GM12892 (cell line): ENCODE measurements around the gene CEMIP.

ENCODE experiments used
- POLR2A ChIP-seq: IDR thresholded peaks from 2 replicates; pipeline ENCODE4 v1.6.1; 2011; ENCODE audit warnings: low read depth, low read length, control low read depth
- POLR2AphosphoS5 ChIP-seq: IDR thresholded peaks from 2 replicates; pipeline ENCODE4 v1.6.1; 2011; ENCODE audit warnings: low read depth, low read length, control low read depth
- TAF1 ChIP-seq: IDR thresholded peaks from 2 replicates; pipeline ENCODE4 v1.6.1; 2011; ENCODE audit warnings: low read depth, mild to moderate bottlenecking, control low read depth, low read length, borderline replicate concordance

- TF ChIP-seq POLR2A (no peak), POLR2AphosphoS5 (no peak), TAF1 (no peak)
These were observed 97.1 kb downstream of the CEMIP start for GRCh38 chr15:80876348-80876674.
